ENCODE results near the gene NINJ2. TPM values are rescaled to one million over a fixed set of nuclear protein-coding genes. Genes with fewer than 3 reads are reported as not detected.

Gene NINJ2
- total RNA-seq, 4 donors from 2014 or later, result 0.78 to 9.0 (median 5.2) TPM

- H3K27ac ChIP-seq, result no peak overlapping the region
- no peak overlapping the region for H3K4me3 ChIP-seq
- no peaks in the 10 kb centered on the region for H3K36me3 ChIP-seq
- TF ChIP-seq CTCF (IDR thresholded peaks at IDR 0.05) (no peak), EP300 (IDR thresholded peaks at IDR 0.05) (no peak)
- WGBS, 2 donors (ENCODE audit: low coverage in 1 of 2), result 51 to 57% methylated on average over 8 of the region's 13 CpGs
- no peaks in the 10 kb centered on the region for H3K27me3 ChIP-seq
- no peaks in the 10 kb centered on the region for H3K9me3 ChIP-seq
- H3K4me1 ChIP-seq, result peaks cover 0 to 5% (median 0%) of the 10 kb centered on the region in 3 donors
- no peak for ATAC-seq
Measured at GRCh38 chr12:597926-598568, 65.2 kb downstream of the NINJ2 start.

DNA sequence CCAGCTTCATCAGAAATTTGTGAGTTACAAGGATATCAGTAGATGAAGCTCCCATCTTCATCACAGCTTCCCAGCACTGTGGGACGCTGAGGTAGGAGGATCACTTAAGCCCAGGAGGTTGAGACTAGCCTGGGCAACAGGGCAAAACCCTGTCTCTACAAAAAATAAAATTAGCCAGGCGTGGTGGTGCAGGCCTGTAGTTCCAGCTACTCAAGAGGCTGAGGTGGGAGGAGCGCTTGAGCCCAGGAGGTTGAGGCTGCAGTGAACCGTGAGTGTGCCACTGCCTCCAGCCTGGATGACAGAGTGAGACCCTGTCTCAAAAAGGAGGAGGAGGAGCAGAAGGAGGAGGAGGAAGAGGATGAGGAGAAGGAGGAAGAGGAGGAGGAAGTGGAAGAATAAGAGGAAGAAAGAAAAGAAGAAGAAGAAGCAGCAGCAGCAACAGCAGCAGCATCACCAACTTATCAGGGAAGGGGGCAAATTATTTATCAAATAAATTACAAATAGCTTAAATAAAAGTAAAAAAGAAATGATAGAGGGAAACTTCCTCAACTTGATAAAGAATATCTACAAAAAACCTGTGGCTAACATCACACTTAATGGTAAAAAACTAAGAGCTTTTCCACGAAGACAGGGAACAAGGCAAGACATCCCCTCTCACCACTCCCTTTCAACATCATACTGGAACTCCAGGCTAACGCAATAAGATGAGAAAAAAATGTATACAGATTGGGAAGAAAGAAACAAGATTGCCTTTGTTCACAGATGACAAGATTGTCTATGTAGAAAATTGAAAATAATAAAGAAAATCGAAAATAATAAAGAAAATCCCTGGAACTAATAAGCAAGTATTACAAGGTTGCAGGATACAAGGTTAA lies 69.6 kb downstream of the NINJ2 start:
- Histone ChIP-seq H3K36me3 (no peaks in the 10 kb centered on the region), H3K27ac (no peak overlapping the region), H3K4me3 (no peak overlapping the region), H3K9me3 (no peaks in the 10 kb centered on the region), H3K27me3 (no peaks in the 10 kb centered on the region), H3K4me1 (peaks cover 0 to 5% (median 0%) of the 10 kb centered on the region in 3 donors)
- 73 to 80% methylated on average over 4 to 5 of the region's 7 CpGs for WGBS, 2 donors (ENCODE audit: low coverage in 1 of 2)
- ATAC-seq, result no peak
- TF ChIP-seq CTCF (IDR thresholded peaks at IDR 0.05), result no peak
- no peak for TF ChIP-seq POLR2A (IDR thresholded peaks at IDR 0.05)
- no peak for TF ChIP-seq EP300 (IDR thresholded peaks at IDR 0.05)
- no peak for TF ChIP-seq POLR2AphosphoS5 (IDR thresholded peaks at IDR 0.05)

DNA sequence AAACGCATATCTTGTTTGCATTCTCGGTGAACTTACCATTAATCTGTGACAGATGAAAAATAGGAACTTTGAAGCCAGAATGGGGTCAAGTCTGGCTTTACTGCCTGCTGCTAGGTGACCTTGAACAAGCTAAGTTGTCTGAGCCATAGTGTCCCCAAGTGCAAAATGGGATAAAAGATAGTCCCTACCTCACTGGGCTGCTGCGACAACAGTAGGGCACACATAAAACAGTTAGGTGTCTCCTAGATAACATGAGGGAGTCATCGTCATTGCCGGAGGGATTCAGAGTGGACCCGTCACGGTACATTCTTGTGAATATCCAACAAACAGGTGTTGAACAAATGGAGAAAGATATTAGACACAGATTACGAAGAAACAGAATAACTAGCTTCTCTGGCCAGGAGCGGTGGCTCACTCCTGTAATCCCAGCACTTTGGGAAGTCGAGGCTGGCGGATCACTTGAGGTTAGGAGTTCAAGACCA lies 71.2 kb downstream of the NINJ2 start:
- H3K27me3 ChIP-seq, result no peaks in the 10 kb centered on the region
- no peak for ATAC-seq
- H3K4me3 ChIP-seq, result no peak overlapping the region
- TF ChIP-seq POLR2AphosphoS5 (IDR thresholded peaks at IDR 0.05) (no peak), EP300 (IDR thresholded peaks at IDR 0.05) (no peak), POLR2A (IDR thresholded peaks at IDR 0.05) (no peak), CTCF (IDR thresholded peaks at IDR 0.05) (no peak)
- H3K4me1 ChIP-seq, result no peaks in the 10 kb centered on the region
- 77 to 91% methylated on average over 3 to 10 of the region's 11 CpGs for whole genome bisulfite sequencing, 2 donors (ENCODE audit: low coverage in 1 of 2)
- no peak overlapping the region for H3K27ac ChIP-seq
- no peaks in the 10 kb centered on the region for H3K36me3 ChIP-seq
- H3K9me3 ChIP-seq, result no peaks in the 10 kb centered on the region

- no peak overlapping the region for H3K27ac ChIP-seq
- no peaks in the 10 kb centered on the region for H3K4me1 ChIP-seq
- ATAC-seq, result no peak
- 26 to 69% methylated on average over 3 of the region's 16 CpGs for WGBS, 2 donors (ENCODE audit: low coverage in 1 of 2)
- H3K27me3 ChIP-seq, result no peaks in the 10 kb centered on the region
- no peaks in the 10 kb centered on the region for H3K36me3 ChIP-seq
- no peaks in the 10 kb centered on the region for H3K9me3 ChIP-seq
- no peak overlapping the region for H3K4me3 ChIP-seq
- no peak for TF ChIP-seq CTCF (IDR thresholded peaks at IDR 0.05)
- no peak for TF ChIP-seq POLR2AphosphoS5 (IDR thresholded peaks at IDR 0.05)
- TF ChIP-seq EP300 (IDR thresholded peaks at IDR 0.05), result no peak
- no peak for TF ChIP-seq POLR2A (IDR thresholded peaks at IDR 0.05)
Measured at GRCh38 chr12:591167-592023, 71.8 kb downstream of the NINJ2 start.

Measured in gastroesophageal sphincter (tissue), 4 donors.